ENCODE data around the gene IL17RE. TPM values are rescaled to one million over a fixed set of nuclear protein-coding genes. Genes with fewer than 3 reads are reported as not detected.
A peak's percentile ranks its signal among the peaks of the same experiment; 100 is the strongest.

IL17RE gene
- total and polyA plus RNA-seq, 9 of the 15 experiments (the other 6 are each of a cell fraction or from before 2014, with no cell fraction given): 0.32 to 1.9 (median 0.51) TPM; not detected in 4

GRCh38 chr3:9861626-9862130, 41.0 kb upstream of the IL17RE start:
- no TSS peak for BruUV-seq (replicated peaks)
- intact Hi-C loops (cut with micrococcal nuclease): loop anchor here (2.0 to 5.0 kb wide), 3 partner anchors 56 to 115 kb away; partner anchors contain the start of genes CRELD1 and IL17RC

GRCh38 chr3:9862391-9863057, 40.1 kb upstream of the IL17RE start:
- Histone ChIP-seq H3K4me3 (peak overlapping the region; percentile 36), H3K79me2 (ENCODE audit: control insufficient read depth, insufficient read depth, low read length) (no peaks in the 10 kb centered on the region), H4K20me1 (replicated peaks; ENCODE audit: control insufficient read depth, insufficient read depth, low read length) (no peaks in the 10 kb centered on the region), H3K9ac (ENCODE audit: insufficient read depth in 1 of 2, low read depth in 2 of 2, low read length in 2 of 2) (peak overlapping the region; percentile 72 to 90; a peak in 3 of 4 replicates), H3K4me2 (ENCODE audit: insufficient read depth, low read length) (peak overlapping the region; percentile 76), H3K27me3 (ENCODE audit: control insufficient read depth in 2 of 2, insufficient read depth in 2 of 2, low read length in 2 of 2) (no peaks in the 10 kb centered on the region), H2AFZ (ENCODE audit: low read depth, low read length) (peak overlapping the region; percentile 99), H3K36me3 (ENCODE audit: control insufficient read depth, insufficient read depth, low read length) (no peaks in the 10 kb centered on the region), H3K9me3 (replicated peaks; ENCODE audit: control insufficient read depth, insufficient read depth, low read depth, low read length) (no peaks in the 10 kb centered on the region), H3K27ac (ENCODE audit: extremely low read depth, low read depth, low read length) (peak overlapping the region; percentile 56), H3K9me1 (ENCODE audit: control insufficient read depth, insufficient read depth, low read length) (no peaks in the 10 kb centered on the region), H3K4me1 (replicated peaks in 1 of 2; ENCODE audit: control insufficient read depth in 2 of 2, insufficient read depth in 2 of 2, low read length in 2 of 2) (peaks cover 6 to 30% of the 10 kb centered on the region in 2 experiments; a peak in 4 of 5 replicates)
- ChIA-PET CTCF (ENCODE audit: low intra/inter-chr PET ratio) (interaction anchor here (0.7 kb wide), 1 partner anchor 159 kb away, joined by 4 read pairs; no protein-coding TSS in a partner anchor), POLR2A (no interaction called here)
- WGBS (ENCODE audit: insufficient coverage, low coverage, missing lambda C conversion rate): 10% methylated on average over 34 of the region's 45 CpGs
- in situ Hi-C loops (cut with MboI): no loop called here
- ATAC-seq: peak; percentile 99
- peak; percentile 71 for FAIRE-seq
- TSS peak; percentile 88 for BruUV-seq (replicated peaks)
- intact Hi-C loops (cut with micrococcal nuclease): loop anchor here (2.0 to 5.0 kb wide), 3 partner anchors 55 to 114 kb away; partner anchors contain the start of genes CRELD1 and IL17RC
- peak; percentile 96 to 100 (median 99) for DNase-seq (ENCODE audit: extremely low read depth in 1 of 4, low spot score in 3 of 4)
- TF ChIP-seq CXXC5 (CRISPR knock-in tag; IDR thresholded peaks at IDR 0.05): peak; percentile 96
- TF ChIP-seq DACH1 (IDR thresholded peaks at IDR 0.05; ENCODE audit: partially characterized antibody): no peak
- TF ChIP-seq RBM14 (IDR thresholded peaks at IDR 0.05; ENCODE audit: borderline replicate concordance, insufficient read depth, low read depth, low read length): 0 out of 2 replicates have a peak, but pooled peaks have one; percentile 75
- TF ChIP-seq ESRRB (CRISPR knock-in tag; IDR thresholded peaks at IDR 0.05; ENCODE audit: borderline replicate concordance): no peak
- TF ChIP-seq NONO (IDR thresholded peaks at IDR 0.05; ENCODE audit: low read depth in 2 of 2, low read length in 1 of 2): peak in 1 of 2 experiments; percentile 79; a peak in 2 of 4 replicates
- TF ChIP-seq SP1 (CRISPR knock-in tag; IDR thresholded peaks at IDR 0.05): peak; percentile 88
- TF ChIP-seq ZNF124 (CRISPR knock-in tag; IDR thresholded peaks at IDR 0.05): 0 out of 2 replicates have a peak, but pooled peaks have one; percentile 29
- TF ChIP-seq ZC3H4 (CRISPR knock-in tag; IDR thresholded peaks at IDR 0.05; ENCODE audit: borderline replicate concordance): no peak; the same call in 1 of the 2 replicates
- peak; percentile 55; the same call in 1 of the 2 replicates for TF ChIP-seq SMARCA4 (IDR thresholded peaks at IDR 0.05)
- TF ChIP-seq E2F5 (CRISPR knock-in tag; IDR thresholded peaks at IDR 0.05): 0 out of 2 replicates have a peak, but pooled peaks have one; percentile 38
- peak; percentile 37; the same call in 1 of the 2 replicates for TF ChIP-seq SMARCA5 (IDR thresholded peaks at IDR 0.05)
- TF ChIP-seq KDM4B (IDR thresholded peaks at IDR 0.05; ENCODE audit: borderline replicate concordance in 2 of 2, low read depth in 1 of 2): 0 out of 4 replicates have a peak, but pooled peaks of 1 of the 2 experiments have one; percentile 42
- TF ChIP-seq FUS (optimal IDR thresholded peaks at IDR 0.05; ENCODE audit: low read depth, low read length): peak; percentile 34

More at GRCh38 chr3:9861626-9862130, 41.0 kb upstream of the IL17RE start:
- no peaks in the 10 kb centered on the region for H3K36me3 ChIP-seq (ENCODE audit: control insufficient read depth, insufficient read depth, low read length)
- H3K27me3 ChIP-seq (ENCODE audit: control insufficient read depth in 2 of 2, insufficient read depth in 2 of 2, low read length in 2 of 2): no peaks in the 10 kb centered on the region
- no peaks in the 10 kb centered on the region for H4K20me1 ChIP-seq (replicated peaks; ENCODE audit: control insufficient read depth, insufficient read depth, low read length)
- H3K79me2 ChIP-seq (ENCODE audit: control insufficient read depth, insufficient read depth, low read length): no peaks in the 10 kb centered on the region
- in situ Hi-C loops (cut with MboI): no loop called here
- FAIRE-seq: no peak
- TF ChIP-seq PCBP1 (IDR thresholded peaks at IDR 0.05; ENCODE audit: low read depth, low read length, poor library complexity, severe bottlenecking): no peak
- peak overlapping the region; percentile 56; the same call in 1 of the 3 replicates for H3K27ac ChIP-seq (ENCODE audit: extremely low read depth, low read depth, low read length)
- peak overlapping the region; percentile 99 for H2AFZ ChIP-seq (ENCODE audit: low read depth, low read length)
- peak overlapping the region; percentile 10 to 90; a peak in 2 of 4 replicates for H3K9ac ChIP-seq (ENCODE audit: insufficient read depth in 1 of 2, low read depth in 2 of 2, low read length in 2 of 2)
- H3K9me3 ChIP-seq (replicated peaks; ENCODE audit: control insufficient read depth, insufficient read depth, low read depth, low read length): no peaks in the 10 kb centered on the region
- peaks cover 6 to 30% of the 10 kb centered on the region in 2 experiments; a peak in 4 of 5 replicates for H3K4me1 ChIP-seq (replicated peaks in 1 of 2; ENCODE audit: control insufficient read depth in 2 of 2, insufficient read depth in 2 of 2, low read length in 2 of 2)
- H3K9me1 ChIP-seq (ENCODE audit: control insufficient read depth, insufficient read depth, low read length): no peaks in the 10 kb centered on the region
- no peak for ATAC-seq
- 58% methylated on average over 5 of the region's 5 CpGs for WGBS (ENCODE audit: insufficient coverage, low coverage, missing lambda C conversion rate)
- H3K4me3 ChIP-seq: no peak overlapping the region
- POLR2A ChIA-PET: no interaction called here
- CTCF ChIA-PET (ENCODE audit: low intra/inter-chr PET ratio): no interaction called here
- no peak for DNase-seq (ENCODE audit: extremely low read depth in 1 of 4, low spot score in 3 of 4)
- H3K4me2 ChIP-seq (ENCODE audit: insufficient read depth, low read length): peak overlapping the region; percentile 76; the same call in 1 of the 2 replicates

Data from K562 (cell line).